ENCODE results near the gene MEIG1.
A peak's percentile ranks its signal among the peaks of the same experiment; 100 is the strongest.
"Not testable (repeated sequence)": the region's sequence is repeated elsewhere in the genome, so short reads cannot be mapped to it uniquely, and the experiment has no call there.

The MEIG1 gene

DNA sequence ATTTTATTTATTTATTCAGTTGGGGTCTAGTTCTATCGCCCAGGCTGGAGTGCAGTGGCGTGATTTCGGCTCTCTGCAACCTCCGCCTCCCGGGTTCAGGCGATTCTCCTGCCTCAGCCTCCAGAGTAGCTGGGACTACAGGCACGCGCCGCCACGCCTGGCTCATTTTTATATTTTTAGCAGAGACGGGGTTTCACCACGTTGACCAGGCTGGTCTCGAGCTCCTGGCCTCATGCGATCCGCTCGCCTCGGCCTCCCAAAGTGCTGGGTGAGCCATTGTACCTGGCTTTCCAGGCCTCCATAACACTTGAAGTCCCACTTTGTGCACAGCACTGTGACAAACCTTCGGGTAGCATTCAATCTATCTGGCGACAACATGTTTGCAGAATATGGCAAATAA is 4.3 kb upstream of the MEIG1 start:
- DNase-seq (ENCODE audit: low read depth): no peak

DNA sequence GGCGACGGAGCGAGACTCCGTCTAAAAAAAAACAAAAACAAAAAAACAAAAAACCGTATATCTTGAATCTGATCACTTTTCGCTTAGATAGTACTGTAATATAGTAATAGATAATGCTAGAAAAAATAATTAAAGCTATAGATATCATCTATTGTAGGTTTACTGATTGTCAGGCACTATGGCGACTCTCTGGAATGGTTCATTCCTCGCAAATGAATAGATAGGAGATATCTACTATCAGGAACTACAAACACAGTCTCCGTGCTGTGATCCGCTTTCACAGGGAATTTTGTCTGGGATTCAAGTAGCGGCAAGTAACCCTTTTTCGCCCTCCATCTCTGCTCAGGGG is 342 bp upstream of the MEIG1 start:
- no peak for DNase-seq (ENCODE audit: low read depth)

GRCh38 chr10:14967897-14968296 is 8.7 kb downstream of the MEIG1 start:
- DNase-seq (ENCODE audit: low read depth): no peak

DNA sequence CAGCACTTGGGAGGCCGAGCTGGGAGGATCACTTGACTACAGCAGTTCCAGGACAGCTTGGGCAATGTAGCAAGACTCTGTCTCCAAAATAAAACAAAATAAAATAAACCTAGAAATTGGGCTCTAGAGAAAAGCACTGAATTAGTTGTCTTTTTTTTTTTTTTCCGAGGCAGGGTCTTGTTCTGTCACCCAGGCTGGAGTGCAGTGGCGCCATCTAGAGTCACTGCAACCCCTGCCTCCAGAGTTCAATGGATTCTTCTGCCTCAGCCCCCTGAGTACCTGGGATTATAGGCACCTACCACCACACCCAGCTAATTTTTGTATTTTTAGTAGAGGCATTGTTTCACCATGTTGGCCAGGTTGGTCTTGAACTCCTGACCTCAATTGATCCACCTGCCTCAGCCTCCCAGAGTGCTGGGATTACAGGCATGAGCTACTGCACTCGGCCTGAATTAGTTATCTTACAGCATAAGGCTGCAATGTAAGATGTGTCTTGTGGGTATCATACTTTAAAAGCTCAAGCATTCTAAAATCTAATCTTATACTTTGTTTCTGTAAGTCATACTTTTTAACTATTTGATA is 12.8 kb downstream of the MEIG1 start:
- no peak for DNase-seq (ENCODE audit: low read depth)

DNA sequence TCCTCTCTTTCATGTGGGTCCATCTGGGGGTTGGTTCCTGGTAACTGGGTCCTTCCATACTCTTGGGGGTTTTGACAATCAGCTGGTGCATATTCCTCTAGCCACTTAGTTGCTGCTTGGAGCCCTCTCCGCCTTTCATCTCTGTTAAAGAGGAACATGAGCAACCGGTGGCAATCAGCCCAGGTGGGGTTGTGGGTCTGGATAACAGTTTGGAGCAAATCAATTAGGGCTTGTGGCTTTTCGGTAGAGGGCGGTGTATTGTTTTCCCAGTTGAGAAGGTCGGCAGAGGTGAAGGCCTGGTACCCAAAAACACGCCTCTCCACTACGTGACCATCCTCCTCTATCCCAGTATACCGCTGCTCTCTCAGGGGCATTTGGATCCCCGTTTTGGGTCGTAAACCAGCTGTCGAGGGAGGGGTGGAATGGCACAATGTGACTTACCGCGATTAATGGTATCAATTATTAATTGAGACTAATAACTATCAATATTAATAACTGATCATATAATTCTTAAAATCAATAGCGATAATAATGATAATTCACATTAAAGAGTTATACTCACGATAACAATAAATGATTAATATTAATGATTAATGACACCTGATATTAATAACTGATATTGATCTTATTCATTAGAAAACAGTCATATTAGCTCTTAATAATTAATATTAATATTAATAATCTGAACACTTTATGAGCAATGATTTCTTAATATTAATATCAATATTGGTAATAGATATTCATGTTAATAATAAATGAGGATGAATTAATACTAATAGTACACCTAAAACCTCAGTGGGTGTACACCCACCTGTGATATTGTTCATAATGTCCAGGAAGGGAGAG is 15.2 kb downstream of the MEIG1 start:
- not testable (repeated sequence) for DNase-seq (ENCODE audit: low read depth)

GRCh38 chr10:14975672-14976273 is 16.6 kb downstream of the MEIG1 start:
- DNase-seq (ENCODE audit: low read depth): no peak

- DNase-seq (ENCODE audit: low read depth): no peak
Observed at GRCh38 chr10:14982744-14983143, 23.6 kb downstream of the MEIG1 start.

DNA sequence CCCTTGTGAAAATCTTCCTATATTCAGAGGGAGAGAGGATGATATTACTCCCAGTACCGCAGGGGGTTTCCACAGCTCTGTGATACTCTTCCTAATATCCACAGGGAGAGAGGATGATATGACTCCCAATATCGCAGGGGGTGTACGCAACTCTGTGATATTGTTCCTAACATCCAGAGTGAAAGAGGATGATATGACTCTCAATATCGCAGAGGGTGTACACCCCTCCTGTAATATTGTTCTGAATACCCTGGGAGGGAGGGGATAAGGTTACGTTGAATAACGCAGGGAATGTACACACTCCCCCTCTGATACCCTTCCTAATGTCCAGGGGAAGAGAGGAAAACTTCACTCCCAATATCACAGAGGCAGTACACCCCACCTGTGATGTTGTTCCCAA is 30.4 kb downstream of the MEIG1 start:
- not testable (repeated sequence) for DNase-seq (ENCODE audit: low read depth)

DNA sequence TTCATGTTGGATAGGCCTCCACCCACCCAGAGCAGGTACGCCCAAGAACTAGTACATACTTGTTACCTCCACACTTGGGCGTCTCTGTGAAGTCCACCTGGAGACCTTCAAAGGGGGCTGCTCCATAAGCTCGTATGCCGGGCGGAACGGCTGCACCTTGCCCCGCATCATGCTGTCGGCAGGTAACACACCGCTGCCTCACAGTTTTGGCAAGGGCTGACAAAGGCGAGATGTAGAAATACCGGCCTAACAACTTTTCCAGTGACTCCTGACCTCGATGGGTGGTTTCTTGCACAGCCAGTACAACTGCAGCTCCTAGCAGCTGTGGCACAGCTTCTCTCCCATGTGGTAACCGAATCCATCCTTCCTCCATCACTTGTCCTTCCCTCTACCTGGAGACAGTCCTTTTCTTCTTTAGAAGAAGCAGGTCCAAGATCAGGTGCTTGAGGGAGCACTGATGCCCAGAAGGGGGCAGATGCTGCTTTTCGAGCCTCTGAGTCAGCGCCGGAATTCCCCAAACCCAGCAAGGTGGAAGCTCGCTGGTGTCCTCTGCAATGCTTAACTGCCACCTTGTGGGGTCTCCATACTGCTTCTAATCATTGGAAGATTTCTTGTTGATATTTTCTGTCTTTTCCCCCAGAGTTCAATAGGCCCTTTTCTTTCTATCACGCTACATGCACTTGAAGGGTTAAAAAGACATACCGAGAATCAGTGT is 32.0 kb downstream of the MEIG1 start:
- DNase-seq (ENCODE audit: low read depth): peak; percentile 17

DNA sequence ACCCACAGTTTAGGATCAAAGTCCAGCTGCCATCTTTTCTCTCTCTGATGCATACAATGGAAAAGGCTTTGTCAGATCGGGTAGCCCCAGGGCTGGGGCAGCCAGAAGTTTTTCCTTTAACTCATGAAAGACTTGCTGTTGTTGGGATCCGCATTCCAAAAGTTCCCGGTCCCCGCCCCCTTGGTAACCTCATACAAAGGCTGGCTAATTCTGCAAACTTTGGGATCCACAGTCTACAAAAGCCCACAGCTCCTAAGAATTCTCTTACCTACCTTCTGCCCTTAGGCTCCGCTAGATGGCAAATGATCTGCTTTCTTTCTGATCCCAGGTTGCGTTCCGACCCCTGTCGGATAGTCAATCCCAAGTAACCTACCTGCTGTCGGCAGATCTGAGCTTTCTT is 33.1 kb downstream of the MEIG1 start:
- not testable (repeated sequence) for DNase-seq (ENCODE audit: low read depth)

DNA sequence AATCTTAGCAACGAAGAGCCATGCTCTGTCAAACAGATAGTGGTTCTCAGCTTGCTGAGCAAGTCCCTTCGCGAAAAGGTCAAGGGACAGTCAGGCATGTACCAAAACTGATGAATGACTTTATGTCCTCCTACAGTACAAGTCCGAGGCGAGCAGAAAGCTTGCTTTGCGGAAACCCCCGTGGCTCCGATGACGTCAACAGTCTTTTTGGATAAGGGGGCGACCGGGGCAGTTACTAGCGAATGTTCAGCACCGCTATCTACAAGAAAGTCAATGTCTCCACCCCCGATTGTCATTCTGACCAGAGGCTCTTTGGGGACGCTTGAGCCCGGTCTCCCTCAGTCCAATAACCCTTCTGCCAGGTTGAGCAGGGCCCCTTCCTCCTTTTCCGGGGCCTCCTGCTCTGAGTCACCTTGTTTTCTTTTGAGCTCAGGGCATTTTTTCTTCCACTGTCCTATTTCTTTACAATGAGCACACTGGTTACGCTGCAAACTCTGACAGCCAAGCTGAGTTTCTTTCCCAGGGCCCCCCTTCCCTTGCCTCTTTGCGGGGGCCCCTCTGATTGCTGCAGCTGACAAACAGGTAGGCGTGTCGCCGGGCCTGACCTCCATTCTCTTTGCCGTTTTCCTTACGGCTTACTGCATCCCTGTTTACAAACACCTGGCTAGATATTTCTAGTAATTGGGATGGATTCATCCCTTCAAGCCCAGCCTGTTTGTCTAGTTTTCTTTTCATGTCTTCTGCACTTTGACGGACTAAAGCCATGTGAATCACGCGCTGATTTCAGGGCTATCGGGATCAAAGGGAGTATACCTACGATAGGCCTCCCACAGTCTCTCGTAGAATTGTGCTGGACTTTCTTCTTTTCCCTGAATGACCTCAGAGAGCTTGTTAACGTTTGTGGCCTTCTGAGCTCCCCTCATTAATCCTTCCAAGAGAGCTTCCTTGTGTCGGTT is 34.6 kb downstream of the MEIG1 start:
- DNase-seq (ENCODE audit: low read depth): not testable (repeated sequence)

GRCh38 chr10:14995964-14996565 is 36.9 kb downstream of the MEIG1 start:
- no peak for DNase-seq (ENCODE audit: low read depth)

DNA sequence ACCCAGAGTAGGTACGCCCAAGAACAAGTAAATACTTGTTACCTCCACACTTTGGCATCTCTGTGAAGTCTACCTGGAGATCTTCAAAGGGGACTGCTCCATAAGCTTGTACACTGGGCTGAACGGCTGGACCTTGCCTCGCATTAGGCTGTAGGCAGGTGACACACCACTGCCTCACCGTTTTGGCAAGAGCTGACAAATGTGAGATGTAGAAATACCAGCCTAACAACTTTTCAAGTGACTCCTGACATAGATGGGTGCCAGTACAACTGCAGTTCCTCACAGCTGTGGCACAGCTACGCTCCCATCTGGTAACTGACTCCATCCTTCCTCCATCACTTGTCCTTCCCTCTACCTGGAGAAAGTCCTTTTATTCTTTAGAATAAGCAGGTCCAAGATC is 54.3 kb downstream of the MEIG1 start:
- DNase-seq (ENCODE audit: low read depth): not testable (repeated sequence)

GRCh38 chr10:15015451-15015850 is 56.3 kb downstream of the MEIG1 start:
- DNase-seq (ENCODE audit: low read depth): no peak

GRCh38 chr10:15020966-15021365 is 61.8 kb downstream of the MEIG1 start:
- not testable (repeated sequence) for DNase-seq (ENCODE audit: low read depth)
